K562 (cell line): ENCODE data around the gene MARS1. TPM values are rescaled to one million over a fixed set of nuclear protein-coding genes. Genes with fewer than 3 reads are reported as not detected.
A peak's percentile ranks its signal among the peaks of the same experiment; 100 is the strongest.

Experiments used
- CBX8 ChIP-seq: fragments of 200-600 bp; sonication (generic); IDR thresholded peaks from 2 replicates; pipeline ENCODE4 v1.6.1; 2012; ENCODE audit warnings: borderline replicate concordance, mixed run types, low read depth, mild to moderate bottlenecking, moderate library complexity, mixed read lengths, low read length, control low read depth, inconsistent platforms; ENCODE audit not compliant: poor library complexity, severe bottlenecking; ENCODE audit errors: extremely low read depth
- DDX20 ChIP-seq: fragments of 450-650 bp; IDR thresholded peaks from 2 replicates; pipeline ENCODE4 v1.6.1; 2016; ENCODE audit warnings: missing genetic modification characterization, low read depth, mild to moderate bottlenecking, missing compliant biosample characterization, moderate library complexity
- DNMT1 ChIP-seq: fragments of 450-650 bp; IDR thresholded peaks from 2 replicates; pipeline ENCODE4 v1.6.1; 2016; ENCODE audit warnings: antibody characterized with exemption, mild to moderate bottlenecking
- MBD2 ChIP-seq: sonication (generic); IDR thresholded peaks from 2 replicates; pipeline ENCODE4 v1.6.1; 2016; ENCODE audit warnings: low read depth, borderline replicate concordance
- NFE2 ChIP-seq: IDR thresholded peaks from 2 replicates; pipeline ENCODE4 v1.6.1; 2014; ENCODE audit warnings: antibody characterized with exemption, low read depth
- RB1 ChIP-seq: fragments of 450-650 bp; IDR thresholded peaks from 2 replicates; pipeline ENCODE4 v1.6.1; 2017; ENCODE audit warnings: low read depth, mild to moderate bottlenecking
- SMAD2 ChIP-seq: fragments of 150-350 bp; IDR thresholded peaks from 2 replicates; pipeline ENCODE4 v1.6.1; 2014; ENCODE audit warnings: low read depth, mild to moderate bottlenecking, low read length
- SPI1 ChIP-seq: IDR thresholded peaks from 2 replicates; pipeline ENCODE4 v1.6.1; 2011; ENCODE audit warnings: low read depth, low read length, control low read depth, borderline replicate concordance
- polyA plus RNA-seq, 8 experiments: library from polyadenylated mRNA; depleted of rRNA in 4 of 8; stranded (reverse) in 5 of 8; unstranded in 3 of 8; fragments of >200 nt; fragmentation: Nextera tagmentation in 2 of 8; fragmentation: Illumina TruSeq in 1 of 8; extraction: Ambion mirVana in 2 of 8; extraction: Trizol in 1 of 8; gene quantifications; 2 replicates each; pipeline versions ENCODE4 v1.2.1 to v1.2.3, GENCODE V29; 2011 to 2014; ENCODE audit warnings: inconsistent platforms in 1 of 8, missing spikeins in 1 of 8
- total RNA-seq, 7 experiments: library from RNA; depleted of rRNA in 6 of 7; stranded (reverse); fragments of >200 nt in 6 of 7; fragmentation: Illumina TruSeq in 2 of 7; extraction: Trizol in 2 of 7; gene quantifications; 2 replicates each; pipeline versions ENCODE4 v1.2.1 to v1.2.3, GENCODE V29; 2011 to 2021; ENCODE audit warnings: low replicate concordance in 1 of 7
- TF ChIP-seq, protein P1 (sequence below): fragments of 450-650 bp; IDR thresholded peaks from 2 replicates; pipeline ENCODE4 v1.6.1; 2018; ENCODE audit not compliant: partially characterized antibody
- TF ChIP-seq, protein P2 (sequence below): fragments of 150-350 bp; IDR thresholded peaks from 2 replicates; pipeline ENCODE4 v1.6.1; 2014; ENCODE audit warnings: low read depth, mild to moderate bottlenecking, low read length, borderline replicate concordance
- TF ChIP-seq, protein P3 (sequence below), 2 experiments: fragments of 450-650 bp in 1 of 2; IDR thresholded peaks; 2 replicates each; pipeline ENCODE4 v1.6.1; 2011 to 2017; ENCODE audit warnings: low read depth in 2 of 2, antibody characterized with exemption in 1 of 2, borderline replicate concordance in 1 of 2, low read length in 1 of 2, mild to moderate bottlenecking in 1 of 2, mixed read lengths in 1 of 2; ENCODE audit not compliant: control insufficient read depth in 1 of 2
- TF ChIP-seq, protein P4 (sequence below): fragments of 450-650 bp; formaldehyde crosslinking; IDR thresholded peaks from 2 replicates; pipeline ENCODE4 v1.4.0; 2020; ENCODE audit warnings: mild to moderate bottlenecking, mixed read lengths

MARS1 gene
- total and polyA plus RNA-seq, 9 of the 15 experiments (the other 6 are each of a cell fraction or from before 2014, with no cell fraction given) = 117 to 382 (median 220) TPM

DNA sequence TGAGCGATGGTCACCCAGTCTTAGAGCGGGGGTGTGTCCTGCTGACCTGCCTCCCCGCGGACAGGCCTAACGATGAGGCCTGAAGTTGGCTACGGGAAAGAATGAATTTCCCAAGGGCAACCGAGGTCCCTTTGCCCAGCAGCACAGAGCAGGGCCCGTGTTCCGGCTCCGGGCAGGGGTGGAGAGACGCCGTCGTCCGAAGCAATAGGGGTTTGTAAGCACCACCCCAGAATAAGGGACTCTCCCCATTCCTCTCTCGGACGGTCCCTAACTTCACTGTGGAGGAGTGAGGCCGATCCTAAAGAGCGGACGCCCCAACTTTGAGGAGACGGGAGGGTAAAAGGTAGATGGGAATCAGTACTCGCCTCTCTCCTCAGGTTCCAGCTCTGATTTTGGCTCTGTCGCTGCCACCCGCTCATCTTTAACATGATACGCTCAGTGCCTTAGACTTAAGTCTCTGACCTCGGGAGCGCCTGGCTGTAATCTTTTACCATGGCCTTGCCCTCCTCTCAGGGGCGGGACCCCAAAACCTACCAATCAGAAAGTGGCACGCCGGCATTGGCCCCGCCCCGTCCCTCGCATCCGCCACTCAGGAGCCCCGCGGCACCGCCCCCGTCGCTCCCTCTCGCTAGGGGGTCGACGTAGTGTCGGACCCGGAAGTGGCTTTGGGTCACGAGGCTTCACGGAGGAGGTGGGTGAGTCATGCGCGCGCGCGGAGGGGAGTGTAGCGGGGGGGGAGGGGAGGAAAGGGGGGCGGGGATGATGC, 32.4 kb downstream of the MARS1 start, which contains the start of gene DDIT3 (continued):
- TF ChIP-seq, protein P1, sequence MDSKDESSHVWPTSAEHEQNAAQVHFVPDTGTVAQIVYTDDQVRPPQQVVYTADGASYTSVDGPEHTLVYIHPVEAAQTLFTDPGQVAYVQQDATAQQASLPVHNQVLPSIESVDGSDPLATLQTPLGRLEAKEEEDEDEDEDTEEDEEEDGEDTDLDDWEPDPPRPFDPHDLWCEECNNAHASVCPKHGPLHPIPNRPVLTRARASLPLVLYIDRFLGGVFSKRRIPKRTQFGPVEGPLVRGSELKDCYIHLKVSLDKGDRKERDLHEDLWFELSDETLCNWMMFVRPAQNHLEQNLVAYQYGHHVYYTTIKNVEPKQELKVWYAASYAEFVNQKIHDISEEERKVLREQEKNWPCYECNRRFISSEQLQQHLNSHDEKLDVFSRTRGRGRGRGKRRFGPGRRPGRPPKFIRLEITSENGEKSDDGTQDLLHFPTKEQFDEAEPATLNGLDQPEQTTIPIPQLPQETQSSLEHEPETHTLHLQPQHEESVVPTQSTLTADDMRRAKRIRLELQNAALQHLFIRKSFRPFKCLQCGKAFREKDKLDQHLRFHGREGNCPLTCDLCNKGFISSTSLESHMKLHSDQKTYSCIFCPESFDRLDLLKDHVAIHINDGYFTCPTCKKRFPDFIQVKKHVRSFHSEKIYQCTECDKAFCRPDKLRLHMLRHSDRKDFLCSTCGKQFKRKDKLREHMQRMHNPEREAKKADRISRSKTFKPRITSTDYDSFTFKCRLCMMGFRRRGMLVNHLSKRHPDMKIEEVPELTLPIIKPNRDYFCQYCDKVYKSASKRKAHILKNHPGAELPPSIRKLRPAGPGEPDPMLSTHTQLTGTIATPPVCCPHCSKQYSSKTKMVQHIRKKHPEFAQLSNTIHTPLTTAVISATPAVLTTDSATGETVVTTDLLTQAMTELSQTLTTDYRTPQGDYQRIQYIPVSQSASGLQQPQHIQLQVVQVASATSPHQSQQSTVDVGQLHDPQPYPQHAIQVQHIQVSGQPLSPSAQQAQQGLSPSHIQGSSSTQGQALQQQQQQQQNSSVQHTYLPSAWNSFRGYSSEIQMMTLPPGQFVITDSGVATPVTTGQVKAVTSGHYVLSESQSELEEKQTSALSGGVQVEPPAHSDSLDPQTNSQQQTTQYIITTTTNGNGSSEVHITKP = no peak
- TF ChIP-seq NFE2 (no peak), DNMT1 (0 out of 2 replicates have a peak, but pooled peaks have one; percentile 51), CBX8 (no peak), MBD2 (peak; percentile 86), DDX20 (tag) (no peak), SMAD2 (no peak), RB1 (peak; percentile 63; the same call in 1 of the 2 replicates), SPI1 (peak; percentile 45; the same call in 1 of the 2 replicates)
- TF ChIP-seq, protein P2, sequence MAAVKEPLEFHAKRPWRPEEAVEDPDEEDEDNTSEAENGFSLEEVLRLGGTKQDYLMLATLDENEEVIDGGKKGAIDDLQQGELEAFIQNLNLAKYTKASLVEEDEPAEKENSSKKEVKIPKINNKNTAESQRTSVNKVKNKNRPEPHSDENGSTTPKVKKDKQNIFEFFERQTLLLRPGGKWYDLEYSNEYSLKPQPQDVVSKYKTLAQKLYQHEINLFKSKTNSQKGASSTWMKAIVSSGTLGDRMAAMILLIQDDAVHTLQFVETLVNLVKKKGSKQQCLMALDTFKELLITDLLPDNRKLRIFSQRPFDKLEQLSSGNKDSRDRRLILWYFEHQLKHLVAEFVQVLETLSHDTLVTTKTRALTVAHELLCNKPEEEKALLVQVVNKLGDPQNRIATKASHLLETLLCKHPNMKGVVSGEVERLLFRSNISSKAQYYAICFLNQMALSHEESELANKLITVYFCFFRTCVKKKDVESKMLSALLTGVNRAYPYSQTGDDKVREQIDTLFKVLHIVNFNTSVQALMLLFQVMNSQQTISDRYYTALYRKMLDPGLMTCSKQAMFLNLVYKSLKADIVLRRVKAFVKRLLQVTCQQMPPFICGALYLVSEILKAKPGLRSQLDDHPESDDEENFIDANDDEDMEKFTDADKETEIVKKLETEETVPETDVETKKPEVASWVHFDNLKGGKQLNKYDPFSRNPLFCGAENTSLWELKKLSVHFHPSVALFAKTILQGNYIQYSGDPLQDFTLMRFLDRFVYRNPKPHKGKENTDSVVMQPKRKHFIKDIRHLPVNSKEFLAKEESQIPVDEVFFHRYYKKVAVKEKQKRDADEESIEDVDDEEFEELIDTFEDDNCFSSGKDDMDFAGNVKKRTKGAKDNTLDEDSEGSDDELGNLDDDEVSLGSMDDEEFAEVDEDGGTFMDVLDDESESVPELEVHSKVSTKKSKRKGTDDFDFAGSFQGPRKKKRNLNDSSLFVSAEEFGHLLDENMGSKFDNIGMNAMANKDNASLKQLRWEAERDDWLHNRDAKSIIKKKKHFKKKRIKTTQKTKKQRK = no peak
- TF ChIP-seq, protein P3, sequence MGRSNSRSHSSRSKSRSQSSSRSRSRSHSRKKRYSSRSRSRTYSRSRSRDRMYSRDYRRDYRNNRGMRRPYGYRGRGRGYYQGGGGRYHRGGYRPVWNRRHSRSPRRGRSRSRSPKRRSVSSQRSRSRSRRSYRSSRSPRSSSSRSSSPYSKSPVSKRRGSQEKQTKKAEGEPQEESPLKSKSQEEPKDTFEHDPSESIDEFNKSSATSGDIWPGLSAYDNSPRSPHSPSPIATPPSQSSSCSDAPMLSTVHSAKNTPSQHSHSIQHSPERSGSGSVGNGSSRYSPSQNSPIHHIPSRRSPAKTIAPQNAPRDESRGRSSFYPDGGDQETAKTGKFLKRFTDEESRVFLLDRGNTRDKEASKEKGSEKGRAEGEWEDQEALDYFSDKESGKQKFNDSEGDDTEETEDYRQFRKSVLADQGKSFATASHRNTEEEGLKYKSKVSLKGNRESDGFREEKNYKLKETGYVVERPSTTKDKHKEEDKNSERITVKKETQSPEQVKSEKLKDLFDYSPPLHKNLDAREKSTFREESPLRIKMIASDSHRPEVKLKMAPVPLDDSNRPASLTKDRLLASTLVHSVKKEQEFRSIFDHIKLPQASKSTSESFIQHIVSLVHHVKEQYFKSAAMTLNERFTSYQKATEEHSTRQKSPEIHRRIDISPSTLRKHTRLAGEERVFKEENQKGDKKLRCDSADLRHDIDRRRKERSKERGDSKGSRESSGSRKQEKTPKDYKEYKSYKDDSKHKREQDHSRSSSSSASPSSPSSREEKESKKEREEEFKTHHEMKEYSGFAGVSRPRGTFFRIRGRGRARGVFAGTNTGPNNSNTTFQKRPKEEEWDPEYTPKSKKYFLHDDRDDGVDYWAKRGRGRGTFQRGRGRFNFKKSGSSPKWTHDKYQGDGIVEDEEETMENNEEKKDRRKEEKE (IDR thresholded peaks at IDR 0.05; ENCODE audit: borderline replicate concordance in 1 of 2, control insufficient read depth in 1 of 2, low read depth in 2 of 2, low read length in 1 of 2) = no peak
- TF ChIP-seq, protein P4, sequence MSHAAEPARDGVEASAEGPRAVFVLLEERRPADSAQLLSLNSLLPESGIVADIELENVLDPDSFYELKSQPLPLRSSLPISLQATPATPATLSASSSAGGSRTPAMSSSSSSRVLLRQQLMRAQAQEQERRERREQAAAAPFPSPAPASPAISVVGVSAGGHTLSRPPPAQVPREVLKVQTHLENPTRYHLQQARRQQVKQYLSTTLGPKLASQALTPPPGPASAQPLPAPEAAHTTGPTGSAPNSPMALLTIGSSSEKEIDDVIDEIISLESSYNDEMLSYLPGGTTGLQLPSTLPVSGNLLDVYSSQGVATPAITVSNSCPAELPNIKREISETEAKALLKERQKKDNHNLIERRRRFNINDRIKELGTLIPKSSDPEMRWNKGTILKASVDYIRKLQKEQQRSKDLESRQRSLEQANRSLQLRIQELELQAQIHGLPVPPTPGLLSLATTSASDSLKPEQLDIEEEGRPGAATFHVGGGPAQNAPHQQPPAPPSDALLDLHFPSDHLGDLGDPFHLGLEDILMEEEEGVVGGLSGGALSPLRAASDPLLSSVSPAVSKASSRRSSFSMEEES (CRISPR knock-in tag) = peak; percentile 81
